Dermis blood vessel endothelial cell (primary cell): ENCODE measurements around the gene PHF21A. TPM values are rescaled to one million over a fixed set of nuclear protein-coding genes. Genes with fewer than 3 reads are reported as not detected.

Experiments
- DNase-seq: peaks from one replicate; pipeline ENCODE4 v3.0.0; 2010
- total RNA-seq: library from RNA; depleted of rRNA; stranded (reverse); fragments of >200 nt; gene quantifications from 2 replicates; pipeline ENCODE4 v1.2.3, GENCODE V29; 2014

The PHF21A gene
- total RNA-seq, 1 donor from 2014 or later, result 6.3 TPM

DNA sequence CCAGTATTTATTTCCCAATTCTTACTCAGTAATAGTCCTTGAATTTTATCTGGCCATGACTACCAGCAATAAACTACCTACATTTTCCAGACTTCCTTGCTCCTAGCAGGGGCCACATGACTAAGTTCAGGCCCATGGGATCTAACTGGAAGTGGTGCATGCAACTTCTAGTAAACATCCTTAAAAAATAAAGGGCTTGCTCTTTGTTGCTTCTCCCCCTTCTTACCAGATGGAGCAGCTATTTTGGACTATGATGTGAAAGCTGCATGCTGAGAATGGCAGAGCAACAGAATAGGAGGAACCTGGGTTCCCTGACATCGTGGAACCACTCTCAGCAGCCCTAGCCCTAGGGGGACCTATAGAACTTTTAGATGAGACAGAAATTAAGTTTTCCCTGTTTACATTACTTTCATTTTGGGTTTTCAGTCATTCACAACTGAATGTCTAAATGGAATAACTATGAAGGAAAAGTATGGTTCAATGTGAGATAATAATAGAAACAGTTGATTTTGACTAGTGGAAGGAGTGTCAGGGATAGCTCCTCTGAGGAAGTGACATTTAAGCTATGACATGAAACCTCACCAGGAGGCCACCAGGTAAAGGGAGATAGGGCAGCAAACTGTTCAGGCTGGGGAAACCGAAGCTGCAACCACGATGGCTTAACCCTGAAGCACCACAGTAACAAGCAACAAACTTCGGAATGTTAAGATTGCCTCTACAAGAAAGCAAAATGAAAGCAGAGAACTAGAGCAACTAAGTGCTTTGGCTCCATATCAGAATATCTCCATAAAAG, 48.9 kb downstream of the PHF21A start:
- DNase-seq, result no peak

DNA sequence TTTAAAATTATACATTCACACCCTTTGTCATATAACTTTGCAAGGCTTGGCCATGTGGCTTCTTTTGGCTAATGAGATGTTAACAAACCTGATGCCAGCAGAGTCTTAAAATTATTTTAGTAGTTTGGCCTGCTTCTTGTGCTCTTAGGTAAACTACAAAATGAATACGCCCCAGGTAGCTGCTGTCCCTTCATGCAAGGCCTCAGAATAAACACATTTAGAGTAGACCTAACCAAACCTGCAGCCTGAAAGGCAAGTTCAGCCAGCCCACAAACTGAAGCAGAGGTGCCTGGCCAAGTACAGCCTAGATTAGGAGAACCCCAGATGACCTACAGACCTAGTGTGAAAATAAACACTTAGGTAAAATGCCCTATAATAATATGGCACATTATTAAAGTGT, 50.2 kb downstream of the PHF21A start:
- DNase-seq, result no peak

- DNase-seq, result no peak
Measured at GRCh38 chr11:46069595-46069994, 51.7 kb downstream of the PHF21A start.

DNA sequence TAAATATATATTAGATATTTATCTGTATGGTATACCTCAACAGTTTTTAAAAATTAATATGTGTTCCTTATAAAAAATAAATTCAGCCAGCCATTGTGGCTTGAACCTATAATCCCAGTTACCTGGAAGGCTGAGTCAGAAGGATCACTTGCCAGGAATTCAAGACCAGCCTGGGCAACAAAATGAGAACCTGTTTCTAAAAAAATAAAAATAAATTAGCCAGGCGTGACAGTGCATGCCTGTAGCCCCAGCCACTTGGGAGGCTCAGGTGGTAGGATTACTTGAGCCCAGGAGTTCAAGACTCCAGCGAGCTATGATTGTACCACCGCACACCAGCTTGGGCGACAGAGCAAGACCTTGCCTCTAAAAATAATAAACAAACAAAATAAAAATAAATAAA, 54.9 kb downstream of the PHF21A start:
- DNase-seq, result no peak

DNA sequence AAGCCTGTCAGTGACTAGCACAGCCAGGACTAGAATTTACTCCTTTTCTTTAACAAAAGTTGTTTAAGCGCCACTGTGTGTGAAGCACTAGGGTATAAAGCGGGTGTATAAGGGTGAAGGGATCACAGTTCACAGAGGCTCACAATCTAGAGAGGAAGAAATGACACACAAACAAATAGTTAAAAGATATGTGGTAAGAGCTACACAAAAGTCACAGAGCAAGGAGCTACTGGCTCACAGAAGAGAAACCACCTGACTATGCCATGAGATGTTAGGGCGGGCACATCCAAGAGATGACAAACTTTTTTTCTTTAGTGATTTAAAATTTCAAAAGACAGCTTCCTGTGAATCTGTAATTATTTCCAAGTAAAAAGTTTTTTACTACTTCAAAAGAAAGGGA, 55.6 kb downstream of the PHF21A start:
- DNase-seq, result no peak

DNA sequence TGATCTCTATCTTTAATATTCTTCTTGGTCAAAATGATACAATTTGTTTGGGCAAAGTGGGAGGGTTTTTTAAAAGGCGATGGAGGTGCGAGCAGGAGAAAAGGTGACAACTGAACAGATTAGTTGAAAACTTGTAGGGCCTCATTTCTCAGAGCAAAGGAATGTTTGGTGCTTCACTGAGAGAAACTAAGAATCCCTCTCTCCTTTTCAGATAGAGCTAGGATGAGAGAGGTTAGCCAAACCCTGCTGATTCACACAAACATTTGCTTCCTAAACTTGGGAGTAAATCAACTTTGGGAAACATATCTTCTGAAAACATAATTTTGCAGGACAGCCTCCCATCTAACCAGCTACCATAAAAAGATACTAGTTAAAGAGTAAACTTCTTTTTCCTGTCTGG, 57.0 kb downstream of the PHF21A start:
- no peak for DNase-seq

DNA sequence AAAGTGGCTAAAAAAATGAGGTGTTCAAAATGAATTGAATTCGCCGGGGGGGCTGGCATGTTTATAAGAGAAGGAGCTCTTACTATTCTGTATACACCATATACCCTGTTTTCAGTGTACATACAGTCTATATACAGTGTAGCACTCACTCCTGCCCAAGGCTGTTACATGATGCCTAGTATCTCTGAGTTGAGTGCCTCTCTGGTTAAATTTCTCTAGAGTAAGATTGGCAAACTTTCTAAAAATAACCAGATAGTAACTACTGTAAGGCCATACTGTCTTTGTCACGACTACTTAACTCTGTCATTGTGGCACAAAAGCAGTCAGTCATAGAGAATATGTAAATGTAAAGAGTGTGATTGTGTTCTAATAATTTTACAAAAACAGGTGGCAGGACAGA, 58.1 kb downstream of the PHF21A start:
- DNase-seq, result no peak

GRCh38 chr11:46060013-46060412, 61.2 kb downstream of the PHF21A start:
- no peak for DNase-seq

- no peak for DNase-seq
Measured at GRCh38 chr11:46057489-46057888, 63.8 kb downstream of the PHF21A start.

DNA sequence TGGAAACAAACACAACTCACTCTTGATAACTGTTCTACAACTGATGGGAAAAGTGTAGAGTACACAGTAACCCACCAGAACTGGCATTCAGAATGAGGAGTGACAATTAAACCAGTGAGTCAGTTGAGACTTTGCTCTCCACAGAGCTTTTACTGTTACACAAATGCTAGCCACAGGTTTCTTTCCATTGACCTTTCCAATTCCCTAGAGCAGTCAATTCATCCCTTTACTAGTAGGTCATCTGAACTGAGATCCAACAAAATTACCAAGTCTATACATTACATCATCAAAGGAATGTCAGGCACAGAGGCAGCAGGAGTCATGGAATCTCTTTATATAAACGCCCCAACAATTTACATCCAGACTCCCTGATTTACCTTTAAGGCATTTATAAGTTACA, 65.9 kb downstream of the PHF21A start:
- no peak for DNase-seq

- DNase-seq, result no peak
Measured at GRCh38 chr11:46051102-46051501, 70.2 kb downstream of the PHF21A start.

DNA sequence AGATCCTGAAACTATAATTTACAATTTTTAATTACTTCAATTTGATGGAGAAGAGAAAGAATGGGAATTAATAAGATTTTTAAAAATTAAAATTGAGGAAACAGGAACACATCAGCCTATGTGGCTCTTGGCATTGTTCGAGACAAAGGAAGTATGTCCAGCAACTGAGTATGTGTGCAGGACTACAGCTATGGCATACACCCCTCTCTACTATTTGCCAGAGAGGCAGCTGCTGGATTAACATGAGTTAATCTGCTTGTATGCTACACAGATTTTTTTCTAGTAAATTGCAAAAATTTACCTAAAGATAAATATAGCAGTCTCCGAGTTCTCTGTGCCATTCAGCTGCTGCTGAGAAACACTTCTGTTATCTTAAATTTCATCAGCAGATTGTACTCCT, 70.6 kb downstream of the PHF21A start:
- no peak for DNase-seq

GRCh38 chr11:46050003-46050461, 71.2 kb downstream of the PHF21A start:
- DNase-seq, result no peak

GRCh38 chr11:46049325-46049897, 71.8 kb downstream of the PHF21A start:
- DNase-seq, result no peak

DNA sequence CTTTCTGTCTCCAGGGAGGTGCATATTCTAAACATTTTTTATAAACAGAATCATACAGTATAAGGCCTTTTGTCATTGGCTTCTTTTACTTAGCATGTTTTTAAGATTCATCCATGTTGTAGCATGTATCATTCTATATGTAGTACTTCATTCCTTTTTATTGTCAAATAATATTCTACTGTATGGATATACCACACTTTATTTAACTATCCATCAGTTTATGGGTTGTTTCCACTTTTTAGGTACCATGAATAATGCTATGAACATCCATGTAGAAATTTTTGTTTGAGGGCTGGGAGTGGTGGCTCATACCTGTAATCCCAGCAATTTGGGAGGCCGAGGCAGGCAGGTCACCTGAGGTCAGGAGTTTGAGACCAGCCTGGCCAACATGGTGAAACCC, 73.1 kb downstream of the PHF21A start:
- DNase-seq, result no peak

GRCh38 chr11:46047520-46047919, 73.7 kb downstream of the PHF21A start:
- DNase-seq, result no peak

- no peak for DNase-seq
Measured at GRCh38 chr11:46045811-46046210, 75.4 kb downstream of the PHF21A start.

GRCh38 chr11:46044601-46045000, 76.7 kb downstream of the PHF21A start:
- DNase-seq, result no peak

DNA sequence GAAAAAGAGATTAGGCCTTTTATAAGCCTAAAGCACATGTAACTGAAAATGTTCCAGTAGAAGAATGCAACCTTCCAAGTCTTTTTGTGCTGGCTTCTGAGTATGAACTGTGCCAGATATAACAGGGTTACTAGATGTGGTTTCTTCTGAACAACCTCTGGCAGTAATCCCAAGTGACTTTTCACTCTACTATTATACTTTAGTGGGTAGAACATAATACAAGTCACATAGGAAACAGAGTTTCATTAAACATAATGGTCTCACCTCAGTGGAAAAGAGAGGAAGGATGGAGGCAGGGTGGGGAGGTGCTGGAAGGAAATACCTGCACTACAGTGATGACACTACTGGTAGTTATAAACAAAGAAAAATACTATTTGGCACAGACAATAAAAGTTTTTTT, 81.3 kb downstream of the PHF21A start:
- DNase-seq, result no peak

DNA sequence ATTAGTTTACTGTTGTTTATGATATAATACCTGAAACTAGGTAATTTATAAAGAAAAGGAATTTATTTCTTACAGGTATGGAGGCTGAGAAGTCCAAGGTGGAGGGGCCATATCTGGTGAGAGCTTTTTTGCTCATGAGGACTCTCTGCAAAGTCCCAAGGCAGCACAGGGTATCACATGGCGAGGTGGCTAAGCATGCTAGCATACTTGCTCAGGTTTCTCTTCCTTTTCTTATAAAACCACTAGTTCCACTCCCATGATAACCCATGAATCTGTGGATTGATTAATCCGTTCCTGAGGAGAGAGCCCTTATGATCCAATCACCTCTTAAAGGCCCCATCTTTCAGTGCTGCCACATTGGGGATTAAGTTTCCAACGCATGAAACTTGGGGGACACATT, 82.7 kb downstream of the PHF21A start:
- no peak for DNase-seq

DNA sequence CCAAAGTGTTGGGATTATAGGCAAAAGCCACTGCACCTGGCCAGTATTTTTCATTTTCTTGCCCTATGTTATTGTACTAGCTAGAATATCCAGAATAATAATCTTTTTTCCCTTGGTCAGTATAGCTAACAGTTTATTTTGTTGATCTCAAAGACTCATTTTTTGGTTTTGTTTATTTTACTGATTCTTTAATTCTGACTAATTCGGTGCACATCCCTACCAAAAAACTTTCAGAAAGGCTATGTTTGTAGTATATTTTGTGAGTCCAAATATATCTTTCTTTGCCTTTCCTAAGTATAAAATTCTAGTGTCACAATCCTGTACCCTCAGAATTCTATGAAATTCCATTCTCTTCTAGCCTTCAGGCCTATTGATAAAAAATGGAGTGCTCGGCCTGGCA, 84.3 kb downstream of the PHF21A start:
- no peak for DNase-seq

GRCh38 chr11:46036009-46036408, 85.2 kb downstream of the PHF21A start:
- DNase-seq, result no peak

- DNase-seq, result no peak
Measured at GRCh38 chr11:46034041-46034440, 87.2 kb downstream of the PHF21A start.

- no peak for DNase-seq
Measured at GRCh38 chr11:46026606-46027293, 94.5 kb downstream of the PHF21A start.
